Measurements from ENCODE around the gene AANAT.

The AANAT gene

DNA sequence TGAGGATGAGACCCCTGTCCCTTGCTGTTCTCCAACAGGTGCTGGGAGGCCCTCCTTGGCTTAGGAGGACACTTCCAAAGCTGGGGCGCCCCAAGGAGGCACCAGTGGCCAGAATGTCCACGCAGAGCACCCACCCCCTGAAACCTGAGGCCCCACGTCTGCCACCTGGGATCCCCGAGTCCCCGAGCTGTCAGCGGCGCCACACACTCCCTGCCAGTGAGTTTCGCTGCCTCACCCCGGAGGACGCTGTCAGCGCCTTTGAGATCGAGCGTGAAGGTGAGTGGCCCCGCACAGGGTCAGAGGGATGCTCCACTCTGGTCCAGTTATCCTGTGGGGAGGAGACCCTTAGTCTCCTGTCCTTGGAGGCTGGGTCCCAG is 1.2 kb downstream of the AANAT start:
- no peak for DNase-seq (ENCODE audit: low read depth in 2 of 2)

DNA sequence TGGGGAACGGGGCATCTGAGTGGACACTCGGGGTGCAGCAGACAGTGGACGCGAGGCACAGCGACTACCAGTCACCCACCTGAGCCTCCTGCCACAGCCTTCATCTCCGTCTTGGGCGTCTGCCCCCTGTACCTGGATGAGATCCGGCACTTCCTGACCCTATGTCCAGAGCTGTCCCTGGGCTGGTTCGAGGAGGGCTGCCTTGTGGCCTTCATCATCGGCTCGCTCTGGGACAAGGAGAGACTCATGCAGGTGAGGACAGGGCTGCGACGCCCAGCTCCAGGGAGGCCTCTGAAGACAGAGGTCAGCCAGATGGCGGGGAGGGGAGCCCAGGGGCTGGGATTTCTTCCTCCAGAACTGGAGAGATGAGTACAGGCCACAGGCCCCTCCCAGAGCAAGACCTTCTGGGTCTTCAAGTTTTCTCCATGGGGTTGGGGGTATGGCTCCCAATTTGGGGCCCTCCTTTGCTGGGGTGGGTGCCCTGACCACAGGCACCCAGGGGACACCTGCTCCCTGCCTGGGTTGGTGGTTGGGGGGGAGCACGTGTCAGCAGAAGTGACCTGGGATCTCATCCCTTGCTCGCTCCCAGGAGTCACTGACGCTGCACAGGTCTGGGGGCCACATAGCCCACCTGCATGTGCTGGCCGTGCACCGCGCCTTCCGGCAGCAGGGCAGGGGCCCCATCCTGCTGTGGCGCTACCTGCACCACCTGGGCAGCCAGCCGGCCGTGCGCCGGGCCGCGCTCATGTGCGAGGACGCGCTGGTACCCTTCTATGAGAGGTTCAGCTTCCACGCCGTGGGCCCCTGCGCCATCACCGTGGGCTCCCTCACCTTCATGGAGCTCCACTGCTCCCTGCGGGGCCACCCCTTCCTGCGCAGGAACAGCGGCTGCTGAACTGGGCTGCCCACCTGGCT is 1.9 kb downstream of the AANAT start:
- no peak for DNase-seq (ENCODE audit: low read depth in 2 of 2)

DNA sequence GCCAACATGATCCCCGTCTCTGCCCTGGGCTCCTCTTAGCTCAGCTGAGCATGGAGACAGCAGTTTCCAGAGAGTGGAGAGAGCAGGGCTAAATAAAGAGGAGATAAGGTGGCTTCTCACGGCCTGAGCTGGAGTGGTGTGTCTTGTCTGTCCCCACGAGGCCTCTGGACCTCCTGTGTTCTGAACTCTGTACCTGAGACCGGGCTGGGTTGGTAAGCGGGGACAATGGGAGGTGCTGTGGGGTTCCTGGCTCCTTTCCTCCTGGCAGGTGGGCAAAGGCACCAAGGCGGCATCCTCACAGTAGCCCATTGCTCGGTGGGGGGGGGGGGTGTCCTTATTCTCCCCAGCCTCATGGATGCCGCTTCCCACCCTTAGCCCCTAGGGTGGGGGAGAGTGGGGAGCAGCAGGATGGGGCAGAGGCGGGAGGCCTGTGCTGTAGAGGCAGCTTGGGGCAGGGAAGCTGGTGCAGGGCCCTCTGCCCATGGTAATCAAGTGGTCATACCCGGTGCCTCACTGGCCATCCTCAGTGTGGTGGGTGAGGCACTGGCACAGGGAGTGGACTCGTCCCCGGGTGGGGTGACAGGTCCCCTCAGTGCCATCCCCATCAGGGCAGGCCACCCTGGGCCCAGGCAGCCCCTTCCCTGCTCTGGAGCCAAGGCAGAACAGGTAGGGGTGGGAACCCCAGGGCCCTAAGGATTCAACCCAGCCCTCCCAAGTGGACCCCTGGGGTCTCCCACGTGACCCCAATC is 2.8 kb downstream of the AANAT start:
- no peak for DNase-seq (ENCODE audit: low read depth in 2 of 2)

DNA sequence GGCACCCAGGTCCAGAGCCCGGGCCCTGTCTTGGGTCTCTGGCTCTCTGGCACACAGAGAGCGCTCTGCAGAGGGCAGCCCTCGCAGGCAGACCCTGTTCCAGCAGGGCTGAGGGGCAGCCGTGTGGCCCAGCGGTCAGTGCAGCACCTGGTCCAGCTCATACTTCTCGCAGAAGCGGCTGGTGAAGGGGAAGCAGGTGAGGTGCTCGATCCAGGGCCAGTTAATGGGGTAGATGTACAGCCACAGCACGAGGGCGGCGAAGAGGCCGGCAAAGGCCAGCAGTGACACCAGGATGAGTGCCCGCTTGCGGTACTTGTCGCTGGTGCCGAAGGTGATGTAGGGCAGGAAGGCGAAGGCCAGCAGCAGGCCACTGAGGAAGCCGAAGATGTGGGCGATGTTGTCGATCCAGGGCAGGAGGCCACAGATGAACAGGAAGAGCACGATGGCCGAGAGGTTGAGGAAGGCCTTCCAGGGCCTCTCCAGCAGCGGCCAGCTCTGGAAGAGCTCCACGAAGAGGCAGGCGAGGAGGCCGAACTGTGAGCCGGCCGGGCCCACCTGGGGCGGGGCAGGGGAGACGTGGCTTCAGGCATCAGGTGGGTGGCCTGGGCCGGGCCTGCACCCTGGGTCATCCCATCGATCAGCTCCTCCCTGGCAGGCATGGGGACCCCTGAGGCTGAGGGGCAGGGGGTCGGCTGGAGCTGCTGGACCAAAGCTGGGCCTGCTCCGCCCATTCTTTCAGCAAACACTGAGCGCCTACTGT is 4.3 kb downstream of the AANAT start:
- DNase-seq (ENCODE audit: low read depth in 2 of 2), result no peak

DNA sequence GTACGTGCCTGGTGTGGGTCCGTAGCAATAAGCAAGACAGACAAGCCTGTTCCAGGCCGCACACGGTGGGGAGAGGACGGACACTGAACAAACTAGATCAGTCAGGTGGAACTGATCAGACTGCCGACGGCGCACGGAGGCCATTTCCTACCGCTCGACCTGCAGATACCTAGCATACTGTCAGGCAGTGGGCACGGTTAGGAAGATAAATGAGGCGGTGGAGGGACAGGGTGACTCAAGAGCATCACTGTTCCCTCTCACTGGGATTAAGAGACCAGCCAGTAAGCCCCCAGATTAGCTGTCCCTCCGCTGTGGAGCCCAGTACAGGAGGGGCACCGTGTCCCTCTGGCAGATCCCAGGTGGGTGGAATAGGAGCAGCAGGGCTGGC is 4.8 kb downstream of the AANAT start:
- DNase-seq (ENCODE audit: low read depth in 2 of 2), result no peak

DNA sequence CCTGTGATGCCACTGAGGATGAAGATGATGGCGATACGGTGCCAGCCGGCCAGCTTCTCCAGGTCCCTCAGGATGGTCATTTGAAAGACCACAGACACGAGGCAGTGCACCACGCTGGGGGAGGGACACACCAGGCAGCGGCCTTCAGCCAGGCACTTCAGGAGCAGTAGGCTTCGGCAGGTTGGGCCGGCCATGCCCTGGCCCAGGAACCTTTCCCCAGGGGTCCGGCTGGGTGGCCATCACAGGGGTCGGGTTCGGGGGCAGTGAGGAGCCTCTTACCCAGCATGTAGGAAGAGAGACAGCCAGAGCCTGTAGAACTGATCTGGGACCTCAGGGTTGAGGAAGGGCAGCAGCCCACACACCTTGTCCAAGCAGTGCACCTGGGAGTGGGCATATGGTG is 5.3 kb downstream of the AANAT start:
- DNase-seq (ENCODE audit: low read depth in 2 of 2), result no peak

DNA sequence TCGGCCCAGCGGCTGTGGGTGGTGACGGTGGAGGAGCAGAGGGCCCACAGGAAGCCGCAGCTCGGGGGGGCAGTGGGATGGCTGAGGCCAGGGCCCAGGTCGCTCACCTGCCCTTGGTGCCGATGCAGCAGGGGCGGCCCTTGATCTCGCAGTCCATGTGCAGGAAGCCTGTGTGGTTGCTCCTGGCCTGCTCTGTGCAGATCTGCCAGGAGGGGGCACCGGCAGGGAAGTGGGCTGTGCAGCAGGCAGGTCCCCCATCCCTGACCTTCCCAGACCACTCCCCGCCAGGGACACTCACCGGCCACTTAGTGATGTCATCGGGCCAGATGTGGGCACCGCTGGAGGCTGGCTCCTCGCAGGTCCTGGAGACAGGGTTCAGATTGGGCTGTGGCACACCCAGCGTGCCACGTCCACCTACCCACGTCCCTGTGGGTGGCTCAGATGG is 6.2 kb downstream of the AANAT start:
- DNase-seq (ENCODE audit: low read depth in 2 of 2), result no peak

DNA sequence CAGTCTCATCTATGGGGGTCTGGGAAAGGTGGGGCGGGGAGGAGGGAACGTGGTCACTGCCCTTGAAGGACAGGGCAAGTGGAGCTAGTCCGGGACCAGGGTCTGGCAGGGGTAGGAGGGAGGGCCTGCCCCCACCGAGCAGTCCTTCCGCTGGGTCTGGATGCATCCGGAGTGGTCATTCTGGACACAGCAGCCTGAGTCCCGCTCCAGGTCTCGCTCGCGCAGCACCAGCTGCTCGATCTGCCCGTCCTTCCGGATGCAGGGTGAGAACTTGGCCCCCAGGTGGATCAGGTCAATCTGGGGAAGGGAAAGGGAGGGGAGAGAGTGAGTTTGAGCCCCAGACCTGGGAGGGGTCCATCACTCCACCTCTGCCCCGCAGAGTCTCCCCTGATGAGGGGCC is 6.8 kb downstream of the AANAT start:
- DNase-seq (ENCODE audit: low read depth in 2 of 2), result no peak

DNA sequence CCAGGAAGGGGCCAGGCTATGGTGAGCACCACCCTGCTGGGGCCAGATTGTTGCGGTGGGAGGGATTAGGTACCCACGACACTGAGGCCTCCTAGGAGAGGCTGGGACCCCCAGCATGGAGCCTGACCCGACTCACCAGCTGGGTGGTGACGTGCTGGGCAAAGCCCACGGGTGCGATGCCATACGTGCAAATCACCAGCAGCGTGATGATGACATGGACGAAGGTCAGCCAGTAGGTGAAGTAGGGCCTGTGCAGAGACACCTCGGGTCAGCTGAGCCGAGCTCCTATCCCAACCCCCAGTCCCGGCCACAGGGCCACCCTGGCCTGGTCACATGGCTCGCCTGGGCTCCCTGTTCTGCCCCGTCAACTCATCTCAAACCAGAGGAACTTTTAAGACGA is 7.5 kb downstream of the AANAT start:
- DNase-seq (ENCODE audit: low read depth in 2 of 2), result no peak

DNA sequence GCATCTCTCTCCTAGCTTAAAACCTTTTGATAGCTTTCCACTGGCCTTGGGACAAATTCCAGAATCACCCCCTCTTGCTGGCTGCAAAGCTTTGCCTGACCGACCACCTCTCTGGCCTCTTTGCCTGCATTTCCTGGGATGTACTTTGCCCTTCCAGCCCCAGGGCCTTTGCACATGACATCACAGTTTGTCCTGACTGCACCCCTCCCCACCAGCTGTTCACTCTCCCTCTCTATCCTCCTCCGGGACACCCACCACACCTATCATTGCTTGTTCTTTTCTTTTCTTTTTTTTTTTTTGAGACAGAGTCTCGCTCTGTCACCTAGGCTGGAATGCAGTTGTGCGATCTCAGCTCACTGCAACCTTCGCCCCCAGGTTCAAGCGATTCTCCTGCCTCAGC is 7.9 kb downstream of the AANAT start:
- no peak for DNase-seq (ENCODE audit: low read depth in 2 of 2)

DNA sequence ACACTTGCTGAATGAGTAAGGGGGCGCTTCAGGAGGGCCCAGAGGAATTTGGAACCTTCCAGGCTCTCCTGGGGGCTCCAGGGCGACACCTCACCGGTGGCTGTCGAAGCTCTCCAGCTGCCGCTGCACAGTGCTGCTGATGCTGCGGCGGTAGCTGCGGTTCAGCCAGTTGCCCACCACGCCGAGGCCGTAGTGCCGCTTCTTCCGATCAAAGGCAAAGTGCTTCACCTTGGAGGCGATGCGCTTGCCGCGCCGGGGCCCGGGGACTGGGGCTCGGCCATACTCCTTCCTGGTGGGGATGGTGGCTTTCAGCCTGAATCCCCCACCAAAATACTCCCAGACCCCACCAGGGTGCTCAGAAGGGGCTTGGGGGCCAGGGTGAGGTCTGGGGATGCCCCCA is 9.3 kb downstream of the AANAT start:
- DNase-seq (ENCODE audit: low read depth in 2 of 2), result no peak

DNA sequence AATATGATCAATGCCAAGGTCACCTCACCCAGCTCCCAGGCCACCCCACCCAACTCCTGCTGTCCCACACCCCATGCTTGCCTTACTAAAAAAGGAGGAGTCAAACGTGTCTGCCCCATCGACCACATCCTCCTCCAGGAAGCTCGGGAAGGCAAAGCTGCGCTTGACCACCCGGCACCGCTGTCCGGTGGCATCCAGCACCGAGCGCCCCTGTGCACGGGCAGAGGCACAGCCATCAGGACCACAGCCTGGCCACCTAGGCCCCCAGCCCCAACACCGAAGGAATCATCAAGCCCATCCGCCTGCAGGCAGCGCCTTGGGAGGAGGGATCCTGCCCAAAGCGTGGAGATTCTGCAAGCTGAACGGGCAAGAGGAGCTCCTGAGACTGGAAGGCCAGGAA is 10.2 kb downstream of the AANAT start:
- no peak for DNase-seq (ENCODE audit: low read depth in 2 of 2)

DNA sequence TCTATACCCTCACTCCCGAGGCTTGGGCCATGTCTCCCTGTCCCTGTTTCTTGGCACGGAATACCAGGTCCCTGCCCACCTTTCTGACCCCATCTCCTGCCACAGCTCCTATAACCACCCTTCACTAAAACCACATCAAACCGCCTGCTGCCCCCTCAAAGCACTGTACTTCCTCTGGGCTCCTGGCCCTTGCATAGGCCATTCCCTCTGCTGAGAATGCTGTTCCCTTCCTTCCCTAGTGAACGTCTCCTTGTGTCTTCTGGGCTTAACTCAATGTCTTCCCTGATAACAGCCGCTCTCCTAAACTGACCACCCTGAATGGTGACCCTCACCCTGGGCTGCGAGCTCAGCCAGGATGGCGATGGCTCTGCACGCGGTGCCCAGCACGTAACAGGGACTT is 10.7 kb downstream of the AANAT start:
- DNase-seq (ENCODE audit: low read depth in 2 of 2), result no peak

DNA sequence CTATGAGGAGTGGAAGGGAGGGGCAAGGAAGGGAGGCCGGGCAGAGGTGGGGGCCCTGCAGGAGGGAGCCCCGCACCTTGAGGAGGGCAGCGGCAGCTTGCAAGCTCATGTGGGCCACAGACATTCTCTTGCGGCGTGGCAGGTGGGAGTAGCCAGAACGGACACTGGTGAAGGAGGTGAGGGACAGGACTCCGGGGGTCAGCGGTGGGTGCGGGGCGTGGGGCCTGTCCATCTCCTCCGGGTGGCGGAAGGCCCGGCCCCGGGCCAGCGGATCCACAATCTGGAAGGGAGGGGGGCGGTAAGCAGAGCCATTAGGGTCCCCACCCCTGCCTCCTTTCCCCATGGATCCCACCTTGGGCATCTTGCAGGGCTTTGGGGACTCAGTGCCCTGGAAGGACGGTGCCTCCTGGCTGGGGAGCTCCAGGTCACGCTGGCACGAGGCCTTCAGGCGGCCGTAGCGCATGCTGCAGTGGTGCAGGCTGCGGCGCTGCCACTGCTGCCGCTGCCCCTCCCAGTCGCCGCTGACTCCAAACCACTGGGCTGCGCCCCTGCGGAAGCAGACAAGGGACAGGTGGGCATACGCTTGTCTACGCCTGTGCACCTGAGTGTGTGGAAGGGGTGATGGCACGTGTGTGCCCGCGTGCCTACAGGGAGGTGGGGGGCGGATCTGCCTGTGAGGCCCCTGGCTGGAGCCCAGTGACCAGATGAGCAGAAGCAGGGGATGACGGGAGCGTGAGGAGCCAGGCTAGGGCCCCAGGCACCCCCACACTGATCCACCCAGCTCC is 11.5 kb downstream of the AANAT start:
- DNase-seq (ENCODE audit: low read depth in 2 of 2), result no peak

DNA sequence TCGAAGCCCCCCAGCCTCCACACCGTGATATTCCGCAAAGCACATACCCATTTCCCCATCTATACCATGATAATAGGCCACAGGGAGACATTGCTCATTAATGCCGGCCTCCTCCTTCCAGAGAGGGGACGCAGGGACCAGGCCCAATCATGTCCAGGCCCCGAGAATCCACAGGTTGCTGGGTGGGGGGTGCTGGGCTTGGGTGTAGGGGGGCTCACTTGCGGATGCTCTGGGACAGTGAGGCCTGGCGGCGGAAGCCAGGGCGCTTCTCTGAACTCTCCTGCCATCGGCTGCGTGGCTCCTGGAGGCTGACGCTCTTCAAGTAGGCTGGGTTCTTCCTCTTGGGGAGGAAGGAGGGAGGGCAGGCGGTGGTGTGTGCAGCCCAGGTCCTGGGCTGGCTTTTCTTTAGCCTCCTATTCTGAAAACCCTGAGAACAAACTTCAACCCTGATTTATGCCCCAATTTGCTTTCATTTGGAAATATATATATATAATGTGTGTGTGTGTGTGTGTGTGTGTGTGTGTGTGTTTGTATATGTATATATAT is 12.2 kb downstream of the AANAT start:
- DNase-seq (ENCODE audit: low read depth in 2 of 2), result no peak

DNA sequence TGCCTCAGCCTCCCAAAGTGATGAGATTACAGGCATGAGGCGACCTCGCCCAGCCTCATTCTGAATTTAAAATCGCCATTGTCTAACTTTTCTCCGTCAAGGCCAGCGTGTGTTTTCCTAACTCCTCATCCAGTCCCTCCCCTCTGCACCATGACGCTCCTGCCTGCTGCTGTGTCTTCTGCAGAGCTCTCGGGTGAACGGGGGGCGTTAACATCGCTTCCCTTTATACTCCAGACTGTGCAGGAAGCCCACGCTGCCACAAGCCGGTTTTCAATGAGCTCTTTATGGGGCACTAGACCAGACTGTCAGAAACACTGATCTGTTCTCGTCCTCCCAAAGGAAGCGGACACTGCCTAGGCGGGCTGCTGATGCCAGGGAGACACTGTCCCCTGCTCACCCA is 13.2 kb downstream of the AANAT start:
- no peak for DNase-seq (ENCODE audit: low read depth in 2 of 2)

DNA sequence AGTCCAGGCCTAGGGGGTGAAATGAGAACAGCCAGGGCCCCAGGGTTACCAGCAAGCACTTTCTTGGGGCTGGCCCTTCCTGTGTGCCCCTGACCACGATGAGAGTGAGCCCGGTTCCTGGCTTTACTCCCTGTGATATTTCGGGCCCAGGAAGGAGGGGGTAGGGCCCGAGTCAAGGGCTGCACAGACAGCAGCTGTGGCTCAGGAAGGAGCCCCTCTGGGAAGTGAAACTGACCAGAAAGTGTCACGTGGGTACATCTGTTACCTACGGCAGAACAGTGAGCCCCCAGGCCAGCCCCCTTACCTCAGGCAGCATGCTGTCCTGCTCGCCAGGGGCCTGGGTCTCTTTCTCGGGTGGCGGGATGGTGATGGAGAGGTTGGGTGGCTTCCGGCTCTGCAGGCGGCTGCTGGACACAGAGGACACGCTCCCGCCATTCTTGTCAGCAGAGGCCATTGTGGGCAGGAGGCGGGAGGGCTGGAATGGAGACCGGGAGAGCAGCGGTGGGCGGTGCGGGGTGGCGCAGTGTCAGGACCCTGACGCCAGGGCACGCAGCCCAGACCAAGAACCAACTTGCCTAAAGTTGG is 13.8 kb downstream of the AANAT start:
- no peak for DNase-seq (ENCODE audit: low read depth in 2 of 2)

DNA sequence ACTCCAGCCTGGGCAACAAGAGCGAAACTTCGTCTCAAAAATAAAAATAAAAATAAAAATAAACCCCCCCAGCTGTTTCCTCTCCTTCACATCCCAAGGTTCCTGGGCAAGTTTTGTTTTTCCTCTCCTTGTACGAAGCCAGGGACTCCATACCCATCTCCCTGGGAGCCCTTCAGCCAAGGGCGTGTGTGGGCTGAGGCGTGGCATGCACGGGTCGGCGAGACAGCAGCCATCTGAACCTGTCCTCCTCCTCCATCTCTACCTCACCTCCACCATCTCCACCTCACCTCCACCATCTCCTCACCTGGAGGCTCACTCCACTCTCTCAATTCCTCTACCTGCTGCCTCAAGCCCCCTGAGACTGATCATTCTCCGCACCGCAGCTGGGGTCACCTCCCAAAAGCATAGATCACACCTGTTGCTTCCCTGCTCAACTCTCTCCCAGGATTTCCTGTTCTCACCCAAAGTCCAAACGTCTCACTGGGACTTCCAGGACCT is 16.9 kb downstream of the AANAT start:
- DNase-seq (ENCODE audit: low read depth in 2 of 2), result no peak

DNA sequence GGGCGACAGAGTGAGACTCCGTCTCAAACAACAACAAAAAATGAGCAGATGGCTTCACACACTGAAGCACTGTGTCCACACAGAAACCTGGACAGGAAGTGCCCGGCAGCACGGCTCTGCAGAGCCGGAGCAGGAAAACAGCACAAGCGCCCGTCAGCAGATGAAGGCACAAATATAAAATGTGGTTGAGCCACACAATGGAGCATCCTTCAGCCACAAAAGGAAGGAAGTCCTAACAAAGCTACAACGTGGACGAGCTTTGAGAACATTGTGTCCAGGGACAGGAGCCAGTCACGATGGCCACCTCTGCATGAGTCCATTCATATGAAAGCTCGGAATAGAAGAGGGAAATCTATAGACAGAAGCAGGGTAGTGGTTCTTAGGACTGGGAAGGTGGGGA is 18.2 kb downstream of the AANAT start:
- no peak for DNase-seq (ENCODE audit: low read depth in 2 of 2)

DNA sequence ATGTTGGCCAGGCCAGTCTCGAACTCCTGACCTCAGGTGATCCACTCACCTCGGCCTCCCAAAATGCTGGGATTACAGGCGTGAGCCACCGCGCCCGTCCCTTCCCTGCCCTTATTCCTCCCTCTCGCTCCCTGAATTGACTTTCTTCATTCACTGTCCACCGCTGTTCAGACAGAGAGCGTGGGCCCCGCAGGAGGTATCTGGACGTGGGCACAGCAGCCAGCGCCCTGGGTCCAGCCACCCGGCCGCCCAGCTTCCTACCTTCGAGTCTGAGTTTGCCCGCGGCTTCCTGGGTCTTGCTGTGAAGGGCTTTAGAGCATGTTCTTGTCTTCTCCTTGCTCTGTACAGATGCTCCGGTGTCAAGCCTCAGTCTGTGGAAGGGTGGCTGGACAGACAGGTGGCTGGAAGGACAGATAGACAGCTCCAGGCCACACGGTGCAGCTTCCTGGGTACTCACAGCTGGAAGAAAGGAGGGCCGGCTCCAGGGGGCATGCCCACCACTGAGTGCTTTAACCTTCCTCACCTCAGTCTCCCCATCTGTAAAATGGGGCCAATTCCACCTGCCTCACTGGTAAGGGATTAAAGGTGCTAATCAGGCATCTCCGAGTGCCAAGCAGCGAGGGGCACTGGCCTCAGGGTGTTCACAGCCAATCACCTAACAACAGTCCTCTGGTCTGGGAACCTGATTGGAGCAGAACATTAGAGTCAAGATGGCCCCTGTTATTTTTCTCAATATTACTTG is 20.2 kb downstream of the AANAT start:
- DNase-seq (ENCODE audit: low read depth in 2 of 2), result no peak
